Measurements from ENCODE around the gene ST3GAL4. TPM values are rescaled to one million over a fixed set of nuclear protein-coding genes. Genes with fewer than 3 reads are reported as not detected.
A peak's percentile ranks its signal among the peaks of the same experiment; 100 is the strongest.

Gene ST3GAL4
- total RNA-seq, 1 donor from 2014 or later: 8.8 TPM

DNA sequence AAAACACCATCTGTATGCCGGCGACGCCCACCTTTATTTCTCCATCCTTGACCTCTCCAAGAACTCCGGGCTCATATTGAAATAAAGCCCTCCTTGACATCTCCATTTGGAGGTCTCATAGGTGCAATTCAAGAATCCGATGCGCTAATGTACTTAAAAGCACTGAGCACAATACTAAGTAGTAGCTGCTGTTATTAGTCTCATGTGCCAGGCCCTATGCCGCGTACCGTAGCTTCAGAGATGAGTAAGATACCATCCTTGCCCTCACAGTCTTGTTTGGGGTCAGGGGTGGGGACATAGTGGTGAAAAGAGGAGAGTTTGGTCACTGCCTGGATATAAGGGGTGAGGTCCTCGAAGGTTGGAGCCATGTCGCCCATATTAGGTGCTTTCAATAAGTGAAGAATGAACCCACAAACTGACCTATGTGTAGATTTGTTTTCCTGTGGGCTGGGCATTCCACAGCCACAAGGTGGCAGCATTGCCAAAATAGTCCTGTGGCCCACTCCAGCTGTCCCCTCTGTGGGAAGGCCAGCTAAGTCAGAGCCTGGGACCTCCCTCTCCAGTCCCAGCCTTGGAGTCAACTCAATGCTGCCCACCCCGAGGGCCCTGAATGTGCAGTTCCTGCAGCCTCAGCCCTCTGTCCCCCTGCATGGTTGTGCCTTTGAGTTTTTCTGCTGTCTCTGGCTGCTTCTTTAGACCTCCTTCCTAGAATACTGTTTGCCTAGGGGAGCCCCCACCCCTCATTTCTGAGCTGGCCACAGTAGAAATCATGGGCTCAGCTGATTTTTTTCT, 45.1 kb upstream of the ST3GAL4 start:
- peak overlapping the region; percentile 3 for H3K27ac Mint-ChIP-seq

DNA sequence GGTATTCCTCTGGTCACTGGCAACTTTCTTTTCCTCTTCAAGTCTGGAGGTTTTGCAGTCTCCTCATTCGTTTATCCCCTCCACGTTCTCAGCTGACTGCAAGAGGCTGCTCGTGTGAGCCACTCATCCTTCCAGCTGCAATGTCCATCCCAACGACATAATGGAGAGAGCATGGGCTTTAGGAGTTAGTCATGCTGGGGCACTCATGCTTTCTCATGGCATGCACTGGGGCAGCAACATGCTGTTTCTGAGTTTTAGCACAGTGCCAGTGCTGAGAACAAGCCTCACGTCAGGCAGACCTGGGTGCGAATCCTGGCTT, 44.5 kb upstream of the ST3GAL4 start:
- Mint-ChIP-seq H3K36me3 (ENCODE audit: insufficient read depth) (peaks cover 1% of the 10 kb centered on the region), H3K27ac (no peak overlapping the region), H3K27me3 (no peaks in the 10 kb centered on the region), H3K9me3 (ENCODE audit: low read depth) (no peaks in the 10 kb centered on the region), H3K4me3 (ENCODE audit: low read depth) (no peak overlapping the region), H3K4me1 (ENCODE audit: low read depth) (peaks cover 5% of the 10 kb centered on the region)
- TF ChIP-seq, protein P1, sequence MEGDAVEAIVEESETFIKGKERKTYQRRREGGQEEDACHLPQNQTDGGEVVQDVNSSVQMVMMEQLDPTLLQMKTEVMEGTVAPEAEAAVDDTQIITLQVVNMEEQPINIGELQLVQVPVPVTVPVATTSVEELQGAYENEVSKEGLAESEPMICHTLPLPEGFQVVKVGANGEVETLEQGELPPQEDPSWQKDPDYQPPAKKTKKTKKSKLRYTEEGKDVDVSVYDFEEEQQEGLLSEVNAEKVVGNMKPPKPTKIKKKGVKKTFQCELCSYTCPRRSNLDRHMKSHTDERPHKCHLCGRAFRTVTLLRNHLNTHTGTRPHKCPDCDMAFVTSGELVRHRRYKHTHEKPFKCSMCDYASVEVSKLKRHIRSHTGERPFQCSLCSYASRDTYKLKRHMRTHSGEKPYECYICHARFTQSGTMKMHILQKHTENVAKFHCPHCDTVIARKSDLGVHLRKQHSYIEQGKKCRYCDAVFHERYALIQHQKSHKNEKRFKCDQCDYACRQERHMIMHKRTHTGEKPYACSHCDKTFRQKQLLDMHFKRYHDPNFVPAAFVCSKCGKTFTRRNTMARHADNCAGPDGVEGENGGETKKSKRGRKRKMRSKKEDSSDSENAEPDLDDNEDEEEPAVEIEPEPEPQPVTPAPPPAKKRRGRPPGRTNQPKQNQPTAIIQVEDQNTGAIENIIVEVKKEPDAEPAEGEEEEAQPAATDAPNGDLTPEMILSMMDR (IDR thresholded peaks at IDR 0.05; ENCODE audit: unreplicated experiment): no peak
- DNase-seq (ENCODE audit: low spot score, unreplicated experiment): no peak

More for the DNA sequence above, 45.1 kb upstream of the ST3GAL4 start:
- no peak overlapping the region for H3K4me3 Mint-ChIP-seq (ENCODE audit: low read depth)
- H3K4me1 Mint-ChIP-seq (ENCODE audit: low read depth): peaks cover 6% of the 10 kb centered on the region
- H3K9me3 Mint-ChIP-seq (ENCODE audit: low read depth): no peaks in the 10 kb centered on the region
- peak; percentile 69 for DNase-seq (ENCODE audit: low spot score, unreplicated experiment)
- H3K36me3 Mint-ChIP-seq (ENCODE audit: insufficient read depth): no peaks in the 10 kb centered on the region
- TF ChIP-seq, protein P1 (IDR thresholded peaks at IDR 0.05; ENCODE audit: unreplicated experiment): peak; percentile 90
- H3K27me3 Mint-ChIP-seq: no peaks in the 10 kb centered on the region

DNA sequence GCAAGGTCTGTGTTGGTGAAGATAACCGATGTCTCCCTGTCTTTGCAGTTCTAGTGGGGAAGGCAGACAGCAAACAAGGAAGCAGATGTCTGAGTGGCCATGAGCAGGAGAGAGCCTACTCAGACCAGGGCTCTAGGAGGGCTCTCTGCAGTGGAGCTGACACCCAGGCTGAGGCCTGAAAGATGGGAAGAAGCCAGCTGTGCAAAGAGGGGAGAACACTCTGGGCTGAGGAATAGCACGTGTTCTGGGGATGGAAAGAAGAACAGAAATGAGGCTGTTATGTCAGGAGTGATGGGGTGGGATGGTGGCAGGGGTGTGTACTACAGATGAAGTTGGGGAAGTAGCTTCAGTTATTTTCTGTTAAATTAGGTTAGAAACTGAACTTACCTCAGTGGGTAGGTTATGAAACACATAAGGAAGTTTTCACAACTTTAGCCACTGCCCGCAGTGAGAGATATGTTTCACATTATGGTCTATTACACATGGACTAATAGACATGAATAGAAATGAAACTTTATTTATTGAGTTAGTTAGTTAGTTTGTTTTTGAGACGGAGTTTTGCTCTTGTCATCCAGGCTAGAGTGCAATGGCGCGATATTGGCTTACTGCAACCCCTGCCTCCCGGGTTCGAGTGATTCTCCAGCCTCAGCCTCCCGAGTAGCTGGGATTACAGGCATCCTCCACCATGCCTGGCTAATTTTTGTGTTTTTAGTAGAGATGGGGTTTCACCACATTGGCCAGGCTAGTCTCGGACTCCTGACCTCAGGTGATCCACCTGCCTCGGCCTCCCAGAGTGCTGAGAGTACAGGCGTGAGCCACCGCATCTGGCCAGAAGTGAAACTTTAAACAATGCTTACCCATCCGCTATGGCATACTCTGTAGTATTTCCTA, 43.8 kb upstream of the ST3GAL4 start:
- H3K27ac Mint-ChIP-seq: no peak overlapping the region
- no peaks in the 10 kb centered on the region for H3K9me3 Mint-ChIP-seq (ENCODE audit: low read depth)
- no peak for DNase-seq (ENCODE audit: low spot score, unreplicated experiment)
- peaks cover 5% of the 10 kb centered on the region for H3K4me1 Mint-ChIP-seq (ENCODE audit: low read depth)
- no peaks in the 10 kb centered on the region for H3K27me3 Mint-ChIP-seq
- H3K36me3 Mint-ChIP-seq (ENCODE audit: insufficient read depth): peaks cover 7% of the 10 kb centered on the region
- no peak overlapping the region for H3K4me3 Mint-ChIP-seq (ENCODE audit: low read depth)
- TF ChIP-seq, protein P1 (IDR thresholded peaks at IDR 0.05; ENCODE audit: unreplicated experiment): no peak

DNA sequence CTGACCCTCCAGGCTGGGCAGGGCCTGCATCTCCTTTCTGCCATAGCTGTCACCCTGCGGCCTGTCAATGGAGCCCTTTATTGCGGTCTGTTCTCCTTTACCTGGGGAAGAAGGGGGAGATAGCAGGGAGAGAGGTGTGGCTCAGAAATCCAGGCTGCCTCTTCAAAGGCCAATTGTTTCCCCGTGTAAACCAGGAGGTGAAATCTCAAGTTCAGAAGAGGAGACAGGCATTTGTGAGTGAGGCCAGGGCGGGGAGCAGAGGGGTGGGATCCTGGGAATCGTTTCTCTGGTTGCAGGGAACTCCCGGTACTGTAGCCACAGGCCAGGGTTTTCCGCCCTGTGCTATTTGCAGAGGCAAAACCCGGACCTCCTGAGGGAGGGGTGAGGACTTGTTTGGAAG, 42.5 kb upstream of the ST3GAL4 start:
- TF ChIP-seq, protein P1 (IDR thresholded peaks at IDR 0.05; ENCODE audit: unreplicated experiment): no peak
- DNase-seq (ENCODE audit: low spot score, unreplicated experiment): no peak
- H3K4me1 Mint-ChIP-seq (ENCODE audit: low read depth): peaks cover 3% of the 10 kb centered on the region
- no peak overlapping the region for H3K4me3 Mint-ChIP-seq (ENCODE audit: low read depth)
- H3K36me3 Mint-ChIP-seq (ENCODE audit: insufficient read depth): peaks cover 7% of the 10 kb centered on the region
- H3K9me3 Mint-ChIP-seq (ENCODE audit: low read depth): no peaks in the 10 kb centered on the region
- H3K27ac Mint-ChIP-seq: peak overlapping the region; percentile 85
- no peaks in the 10 kb centered on the region for H3K27me3 Mint-ChIP-seq

DNA sequence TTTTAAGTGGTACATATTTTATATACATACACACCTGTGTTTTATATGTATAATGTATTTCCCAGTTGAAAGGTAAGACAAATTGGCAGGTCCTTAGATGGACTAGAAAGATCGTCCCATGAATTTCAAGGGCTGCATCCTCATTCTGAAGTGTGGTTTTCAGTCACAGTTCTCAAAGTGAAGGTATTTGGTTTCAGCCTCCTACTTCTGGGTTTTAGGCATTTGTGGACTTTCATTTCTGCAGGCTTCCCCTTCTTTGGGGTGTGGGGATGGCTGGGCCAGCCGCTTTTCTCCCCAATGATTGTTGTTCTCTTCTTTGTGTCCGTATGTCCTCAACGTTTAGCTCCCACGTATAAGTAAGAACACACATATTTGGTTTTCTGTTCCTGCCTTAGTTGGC, 41.7 kb upstream of the ST3GAL4 start:
- DNase-seq (ENCODE audit: low spot score, unreplicated experiment): no peak
- Mint-ChIP-seq H3K36me3 (ENCODE audit: insufficient read depth) (peaks cover 7% of the 10 kb centered on the region), H3K4me1 (ENCODE audit: low read depth) (peaks cover 3% of the 10 kb centered on the region), H3K27me3 (no peaks in the 10 kb centered on the region), H3K27ac (no peak overlapping the region), H3K4me3 (ENCODE audit: low read depth) (no peak overlapping the region), H3K9me3 (ENCODE audit: low read depth) (no peaks in the 10 kb centered on the region)
- TF ChIP-seq, protein P1 (IDR thresholded peaks at IDR 0.05; ENCODE audit: unreplicated experiment): no peak
